ENCODE results near the gene OR2AK2. TPM values are rescaled to one million over a fixed set of nuclear protein-coding genes. Genes with fewer than 3 reads are reported as not detected.

OR2AK2 gene
- not detected in 2 replicates for total RNA-seq

GRCh38 chr1:247964933-247965332, at the start of gene OR2AK2:
Gene OR2AK2 (plus strand): TSS chr1:247965233. CDS start chr1:247965377, 144 bp downstream.

GRCh38 chr1:247919952-247920351, 45.1 kb upstream of the OR2AK2 start, which contains the start of gene OR2T8:
Gene OR2T8 (plus strand): TSS chr1:247920252. CDS start chr1:247921018, 766 bp downstream.

GRCh38 chr1:247924868-247925267, 40.2 kb upstream of the OR2AK2 start, which contains the start of gene OR2AJ1:
Gene OR2AJ1 (plus strand): TSS chr1:247924889. CDS start chr1:247933769, 8,880 bp downstream.

GRCh38 chr1:247948558-247948957, 16.5 kb upstream of the OR2AK2 start, which contains the start of gene OR2L8:
Gene OR2L8 (plus strand): TSS chr1:247948858. CDS start chr1:247948858, 0 bp downstream.

GRCh38 chr1:248013229-248013710, 48.2 kb downstream of the OR2AK2 start, which contains the start of gene OR2L5:
Gene OR2L5 (plus strand): TSS chr1:248013660. CDS start chr1:248021948, 8,288 bp downstream.

Other genes starting within 250 kb of the OR2AK2 start
- not detected in 2 replicates for gene OR6F1, start 248.6 kb upstream of the OR2AK2 start, total RNA-seq
- gene OR14K1, start 226.6 kb upstream of the OR2AK2 start, total RNA-seq = not detected in 2 replicates
- not detected in 2 replicates for gene OR14A2, start 217.1 kb upstream of the OR2AK2 start, total RNA-seq
- not detected in 2 replicates for gene OR1C1, start 204.7 kb upstream of the OR2AK2 start, total RNA-seq
- not detected in 2 replicates for gene OR14A16, start 141.1 kb upstream of the OR2AK2 start, total RNA-seq
- not detected in 2 replicates for gene OR11L1, start 123.3 kb upstream of the OR2AK2 start, total RNA-seq
- 0.13 and 0.32 TPM in 2 replicates for gene TRIM58, start 108.0 kb upstream of the OR2AK2 start, total RNA-seq
- gene OR2W3, start 69.6 kb upstream of the OR2AK2 start, total RNA-seq = not detected in 2 replicates
- gene OR2T8, start 45.0 kb upstream of the OR2AK2 start, total RNA-seq = not detected in 2 replicates
- not detected in 2 replicates for gene OR2AJ1, start 40.3 kb upstream of the OR2AK2 start, total RNA-seq
- not detected in 2 replicates for gene OR2L8, start 16.4 kb upstream of the OR2AK2 start, total RNA-seq
- not detected in 2 replicates for gene OR2L5, start 48.4 kb downstream of the OR2AK2 start, total RNA-seq
- gene OR2L2, start 64.8 kb downstream of the OR2AK2 start, total RNA-seq = not detected in 2 replicates
- gene OR2L3, start 81.6 kb downstream of the OR2AK2 start, total RNA-seq = not detected in 2 replicates
- not detected in 2 replicates for gene OR2L13, start 130.0 kb downstream of the OR2AK2 start, total RNA-seq
- gene OR2M5, start 179.9 kb downstream of the OR2AK2 start, total RNA-seq = not detected in 2 replicates
- not detected in 2 replicates for gene OR2M2, start 209.6 kb downstream of the OR2AK2 start, total RNA-seq
- gene OR2M3, start 232.0 kb downstream of the OR2AK2 start, total RNA-seq = not detected in 2 replicates